ENCODE measurements around the gene PTK6. TPM values are rescaled to one million over a fixed set of nuclear protein-coding genes. Genes with fewer than 3 reads are reported as not detected.

The PTK6 gene
- polyA plus RNA-seq, 2 of the 4 experiments (the other 2 are of a cell fraction), result 1.2 to 2.0 TPM

DNA sequence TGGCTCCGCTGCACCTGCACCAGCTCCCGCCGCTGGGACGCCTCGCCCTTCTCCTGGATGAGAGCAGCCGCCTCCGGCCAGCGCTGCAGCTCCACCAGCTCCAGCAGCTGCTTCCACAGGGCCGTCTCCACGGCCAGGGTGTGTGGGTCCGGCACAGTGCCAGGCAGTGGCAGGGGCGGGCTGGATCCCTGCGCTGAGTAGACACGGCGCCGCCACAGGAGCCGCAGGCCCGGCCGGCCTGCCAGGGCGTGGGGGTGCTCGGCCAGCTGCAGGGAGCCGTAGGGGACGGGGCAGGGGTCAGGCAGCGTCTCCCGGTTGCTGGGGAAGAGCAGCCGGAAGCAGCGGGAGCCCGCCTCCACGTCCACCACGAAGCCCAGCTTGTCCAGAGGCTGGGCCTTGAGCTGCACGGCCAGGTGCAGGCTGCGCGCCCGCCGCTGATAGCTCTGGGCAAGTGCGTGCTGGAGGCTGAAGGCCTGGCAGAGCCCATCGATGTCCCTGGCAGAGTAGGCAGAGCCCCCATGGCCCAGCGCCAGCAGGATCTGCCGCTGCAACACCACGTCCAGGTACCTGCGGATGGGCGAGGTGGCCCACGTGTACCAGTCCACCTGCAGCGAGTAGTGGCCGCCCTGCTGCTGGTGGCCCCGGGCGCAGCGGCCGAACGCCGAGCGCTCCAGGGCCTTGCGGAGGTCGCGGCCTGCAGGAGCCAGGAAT, 26.2 kb upstream of the PTK6 start:
- TF ChIP-seq, protein P1, sequence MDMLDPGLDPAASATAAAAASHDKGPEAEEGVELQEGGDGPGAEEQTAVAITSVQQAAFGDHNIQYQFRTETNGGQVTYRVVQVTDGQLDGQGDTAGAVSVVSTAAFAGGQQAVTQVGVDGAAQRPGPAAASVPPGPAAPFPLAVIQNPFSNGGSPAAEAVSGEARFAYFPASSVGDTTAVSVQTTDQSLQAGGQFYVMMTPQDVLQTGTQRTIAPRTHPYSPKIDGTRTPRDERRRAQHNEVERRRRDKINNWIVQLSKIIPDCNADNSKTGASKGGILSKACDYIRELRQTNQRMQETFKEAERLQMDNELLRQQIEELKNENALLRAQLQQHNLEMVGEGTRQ (IDR thresholded peaks at IDR 0.05), result no peak
- TF ChIP-seq, protein P2, sequence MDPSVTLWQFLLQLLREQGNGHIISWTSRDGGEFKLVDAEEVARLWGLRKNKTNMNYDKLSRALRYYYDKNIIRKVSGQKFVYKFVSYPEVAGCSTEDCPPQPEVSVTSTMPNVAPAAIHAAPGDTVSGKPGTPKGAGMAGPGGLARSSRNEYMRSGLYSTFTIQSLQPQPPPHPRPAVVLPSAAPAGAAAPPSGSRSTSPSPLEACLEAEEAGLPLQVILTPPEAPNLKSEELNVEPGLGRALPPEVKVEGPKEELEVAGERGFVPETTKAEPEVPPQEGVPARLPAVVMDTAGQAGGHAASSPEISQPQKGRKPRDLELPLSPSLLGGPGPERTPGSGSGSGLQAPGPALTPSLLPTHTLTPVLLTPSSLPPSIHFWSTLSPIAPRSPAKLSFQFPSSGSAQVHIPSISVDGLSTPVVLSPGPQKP (IDR thresholded peaks at IDR 0.05; ENCODE audit: low read depth, low read length), result no peak
- TF ChIP-seq, protein P3, sequence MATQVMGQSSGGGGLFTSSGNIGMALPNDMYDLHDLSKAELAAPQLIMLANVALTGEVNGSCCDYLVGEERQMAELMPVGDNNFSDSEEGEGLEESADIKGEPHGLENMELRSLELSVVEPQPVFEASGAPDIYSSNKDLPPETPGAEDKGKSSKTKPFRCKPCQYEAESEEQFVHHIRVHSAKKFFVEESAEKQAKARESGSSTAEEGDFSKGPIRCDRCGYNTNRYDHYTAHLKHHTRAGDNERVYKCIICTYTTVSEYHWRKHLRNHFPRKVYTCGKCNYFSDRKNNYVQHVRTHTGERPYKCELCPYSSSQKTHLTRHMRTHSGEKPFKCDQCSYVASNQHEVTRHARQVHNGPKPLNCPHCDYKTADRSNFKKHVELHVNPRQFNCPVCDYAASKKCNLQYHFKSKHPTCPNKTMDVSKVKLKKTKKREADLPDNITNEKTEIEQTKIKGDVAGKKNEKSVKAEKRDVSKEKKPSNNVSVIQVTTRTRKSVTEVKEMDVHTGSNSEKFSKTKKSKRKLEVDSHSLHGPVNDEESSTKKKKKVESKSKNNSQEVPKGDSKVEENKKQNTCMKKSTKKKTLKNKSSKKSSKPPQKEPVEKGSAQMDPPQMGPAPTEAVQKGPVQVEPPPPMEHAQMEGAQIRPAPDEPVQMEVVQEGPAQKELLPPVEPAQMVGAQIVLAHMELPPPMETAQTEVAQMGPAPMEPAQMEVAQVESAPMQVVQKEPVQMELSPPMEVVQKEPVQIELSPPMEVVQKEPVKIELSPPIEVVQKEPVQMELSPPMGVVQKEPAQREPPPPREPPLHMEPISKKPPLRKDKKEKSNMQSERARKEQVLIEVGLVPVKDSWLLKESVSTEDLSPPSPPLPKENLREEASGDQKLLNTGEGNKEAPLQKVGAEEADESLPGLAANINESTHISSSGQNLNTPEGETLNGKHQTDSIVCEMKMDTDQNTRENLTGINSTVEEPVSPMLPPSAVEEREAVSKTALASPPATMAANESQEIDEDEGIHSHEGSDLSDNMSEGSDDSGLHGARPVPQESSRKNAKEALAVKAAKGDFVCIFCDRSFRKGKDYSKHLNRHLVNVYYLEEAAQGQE (IDR thresholded peaks at IDR 0.05), result no peak
- TF ChIP-seq RCOR1 (IDR thresholded peaks at IDR 0.05; ENCODE audit: low read depth, low read length), result no peak
- TF ChIP-seq JUN (IDR thresholded peaks at IDR 0.05), result no peak
- TF ChIP-seq NFE2L2 (conservative IDR thresholded peaks at IDR 0.05; ENCODE audit: low read length), result no peak
- no peak for TF ChIP-seq FOSB (CRISPR knock-in tag; IDR thresholded peaks at IDR 0.05)
- TF ChIP-seq SMC3 (IDR thresholded peaks at IDR 0.05), result no peak
- TF ChIP-seq, protein P4, sequence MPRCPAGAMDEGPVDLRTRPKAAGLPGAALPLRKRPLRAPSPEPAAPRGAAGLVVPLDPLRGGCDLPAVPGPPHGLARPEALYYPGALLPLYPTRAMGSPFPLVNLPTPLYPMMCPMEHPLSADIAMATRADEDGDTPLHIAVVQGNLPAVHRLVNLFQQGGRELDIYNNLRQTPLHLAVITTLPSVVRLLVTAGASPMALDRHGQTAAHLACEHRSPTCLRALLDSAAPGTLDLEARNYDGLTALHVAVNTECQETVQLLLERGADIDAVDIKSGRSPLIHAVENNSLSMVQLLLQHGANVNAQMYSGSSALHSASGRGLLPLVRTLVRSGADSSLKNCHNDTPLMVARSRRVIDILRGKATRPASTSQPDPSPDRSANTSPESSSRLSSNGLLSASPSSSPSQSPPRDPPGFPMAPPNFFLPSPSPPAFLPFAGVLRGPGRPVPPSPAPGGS (IDR thresholded peaks at IDR 0.05), result no peak
- no peak for TF ChIP-seq NR3C1 (IDR thresholded peaks at IDR 0.05)
- TF ChIP-seq HOXB5 (CRISPR knock-in tag; IDR thresholded peaks at IDR 0.05), result no peak
- no peak for TF ChIP-seq FOSL2 (IDR thresholded peaks at IDR 0.05)
- no peak for TF ChIP-seq FOSL2 (CRISPR knock-in tag; IDR thresholded peaks at IDR 0.05)
- TF ChIP-seq ZC3H11A (IDR thresholded peaks at IDR 0.05), result no peak
- no peak for TF ChIP-seq BHLHE40 (IDR thresholded peaks at IDR 0.05; ENCODE audit: low read depth, low read length)
- TF ChIP-seq KDM1A (IDR thresholded peaks at IDR 0.05; ENCODE audit: low read depth), result no peak
- Histone ChIP-seq H3K4me1 (no peaks in the 10 kb centered on the region), H3K27ac (no peak overlapping the region), H3K9me3 (no peaks in the 10 kb centered on the region), H3K4me2 (no peak overlapping the region), H3K4me3 (no peak overlapping the region)
- no peak for ATAC-seq
- POLR2A ChIA-PET, result no interaction called here
- FAIRE-seq, result no peak
- CTCF ChIA-PET, result interaction anchor here (1.1 to 7.6 kb wide), 5 partner anchors 10 to 68 kb away, joined by 3 to 49 read pairs (median 4); partner anchors contain the start of gene PTK6
- DNase-seq (ENCODE audit: low read depth in 1 of 2, low spot score in 1 of 2), result no peak
- 93% methylated on average over 16 of the region's 55 CpGs for WGBS (ENCODE audit: missing lambda C conversion rate)

DNA sequence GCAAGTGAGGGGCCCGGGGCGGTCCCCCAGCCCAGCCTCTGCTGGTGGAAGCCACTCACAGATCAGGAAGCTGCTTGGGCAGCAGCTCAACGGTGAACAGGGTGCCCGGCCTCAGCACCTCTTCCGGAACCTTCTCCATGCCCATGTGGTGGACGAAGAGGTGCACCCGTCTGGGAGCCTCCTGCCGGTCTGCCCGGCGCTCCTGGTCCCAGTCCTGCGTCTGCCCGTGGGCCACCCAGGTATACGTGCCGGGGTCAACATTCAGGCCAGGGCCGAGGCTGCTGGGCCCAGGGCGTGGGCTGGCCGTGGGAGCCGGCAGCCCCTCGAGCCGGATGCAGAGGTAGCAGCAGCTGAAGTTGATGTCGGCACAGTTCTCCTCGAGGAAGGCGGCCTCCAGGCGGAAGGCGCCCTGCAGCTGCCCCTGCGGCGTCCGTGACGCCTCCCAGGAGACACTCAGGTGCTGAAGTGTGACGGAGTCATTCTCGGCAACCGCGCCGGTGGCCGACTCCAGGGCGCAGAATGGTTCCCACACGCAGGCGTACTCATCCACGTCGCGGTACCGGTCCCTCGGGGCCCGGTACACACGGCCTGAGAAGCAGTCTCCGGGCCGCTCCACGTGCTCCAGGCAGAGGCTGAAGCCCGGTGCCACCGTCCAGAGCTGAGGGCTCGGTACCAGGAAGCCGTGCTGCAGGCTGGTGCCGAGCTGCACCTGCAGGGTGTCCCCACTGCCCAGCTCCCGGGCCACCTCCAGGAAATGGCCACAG, 25.5 kb upstream of the PTK6 start:
- no peak overlapping the region for H3K27ac ChIP-seq
- no peak overlapping the region for H3K4me2 ChIP-seq
- no peak for DNase-seq (ENCODE audit: low read depth in 1 of 2, low spot score in 1 of 2)
- FAIRE-seq, result no peak
- POLR2A ChIA-PET, result no interaction called here
- no peaks in the 10 kb centered on the region for H3K4me1 ChIP-seq
- no peak for ATAC-seq
- 84% methylated on average over 31 of the region's 54 CpGs for WGBS (ENCODE audit: missing lambda C conversion rate)
- TF ChIP-seq RCOR1 (IDR thresholded peaks at IDR 0.05; ENCODE audit: low read depth, low read length) (no peak), ZFP36 (IDR thresholded peaks at IDR 0.05; ENCODE audit: borderline replicate concordance, partially characterized antibody) (no peak), EHMT2 (IDR thresholded peaks at IDR 0.05; ENCODE audit: low read depth) (no peak), KDM5A (IDR thresholded peaks at IDR 0.05) (no peak), BHLHE40 (IDR thresholded peaks at IDR 0.05; ENCODE audit: low read depth, low read length) (no peak), ZNF302 (CRISPR knock-in tag; IDR thresholded peaks at IDR 0.05) (no peak), CEBPB (IDR thresholded peaks at IDR 0.05) (no peak), ZC3H11A (IDR thresholded peaks at IDR 0.05) (no peak), TFCP2L1 (CRISPR knock-in tag; IDR thresholded peaks at IDR 0.05) (no peak), EHF (CRISPR knock-in tag; IDR thresholded peaks at IDR 0.05) (no peak)
- TF ChIP-seq, protein P3 (IDR thresholded peaks at IDR 0.05), result no peak
- TF ChIP-seq, protein P5, sequence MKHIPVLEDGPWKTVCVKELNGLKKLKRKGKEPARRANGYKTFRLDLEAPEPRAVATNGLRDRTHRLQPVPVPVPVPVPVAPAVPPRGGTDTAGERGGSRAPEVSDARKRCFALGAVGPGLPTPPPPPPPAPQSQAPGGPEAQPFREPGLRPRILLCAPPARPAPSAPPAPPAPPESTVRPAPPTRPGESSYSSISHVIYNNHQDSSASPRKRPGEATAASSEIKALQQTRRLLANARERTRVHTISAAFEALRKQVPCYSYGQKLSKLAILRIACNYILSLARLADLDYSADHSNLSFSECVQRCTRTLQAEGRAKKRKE (CRISPR knock-in tag; IDR thresholded peaks at IDR 0.05; ENCODE audit: low read depth), result no peak
- CTCF ChIA-PET, result interaction anchor here (1.1 to 7.6 kb wide), 4 partner anchors 10 to 69 kb away, joined by 3 to 49 read pairs (median 6); partner anchors contain the start of gene PTK6
- no peaks in the 10 kb centered on the region for H3K9me3 ChIP-seq
- no peak overlapping the region for H3K4me3 ChIP-seq

Measured in A549 (cell line).